Ascending aorta (tissue), 2 donors: ENCODE measurements around the gene GALNT18. TPM values are rescaled to one million over a fixed set of nuclear protein-coding genes. Genes with fewer than 3 reads are reported as not detected.

Experiments used
- DNase-seq, 2 donors: peaks; one replicate each; pipeline ENCODE4 v3.0.0-alpha.2; 2019; ENCODE audit warnings: low spot score in 2 of 2
- H3K27ac ChIP-seq, 2 donors: fragments of 200-600 bp; sonication (generic); one replicate each; pipeline ENCODE4 v1.5.1; 2016 to 2017; ENCODE audit warnings: mild to moderate bottlenecking in 1 of 2
- H3K27me3 ChIP-seq: fragments of 200-600 bp; sonication (generic); one replicate; pipeline ENCODE4 v1.5.1; 2017
- H3K36me3 ChIP-seq, 2 donors: fragments of 200-600 bp; sonication (generic); one replicate each; pipeline ENCODE4 v1.5.1; 2016
- H3K4me1 ChIP-seq, 2 donors: fragments of 200-600 bp; sonication (generic); one replicate each; pipeline ENCODE4 v1.5.1; 2016 to 2017; ENCODE audit warnings: mild to moderate bottlenecking in 1 of 2
- H3K4me3 ChIP-seq, 2 donors: fragments of 200-600 bp; sonication (generic); one replicate each; pipeline ENCODE4 v1.5.1; 2016 to 2017; ENCODE audit warnings: mild to moderate bottlenecking in 1 of 2
- H3K9me3 ChIP-seq, 2 donors: fragments of 200-600 bp; sonication (generic); one replicate each; pipeline ENCODE4 v1.5.1; 2016
- CTCF ChIP-seq, 3 experiments: fragments of 200-600 bp in 2 of 3; fragments of 450-650 bp in 1 of 3; sonication (generic) in 2 of 3; IDR thresholded peaks; one replicate each; pipeline ENCODE4 v1.5.1; 2016 to 2019; ENCODE audit warnings: antibody characterized with exemption in 3 of 3, mild to moderate bottlenecking in 1 of 3, moderate library complexity in 1 of 3
- intact Hi-C: fragments of 100-400 bp; cut with DNase I; formaldehyde crosslinking; loops from one replicate; pipeline ENCODE4 v1.15.1; 2023
- total RNA-seq: library from RNA; depleted of rRNA; stranded (reverse); fragments of >200 nt; gene quantifications from one replicate; pipeline ENCODE4 v1.1.0, GENCODE V29; 2016

The GALNT18 gene
- total RNA-seq, 1 donor from 2014 or later, result 53.5 TPM

- Histone ChIP-seq H3K36me3 (no peaks in the 10 kb centered on the region), H3K27me3 (no peaks in the 10 kb centered on the region), H3K4me1 (no peaks in the 10 kb centered on the region), H3K9me3 (no peaks in the 10 kb centered on the region), H3K27ac (no peak overlapping the region), H3K4me3 (no peak overlapping the region)
- intact Hi-C loops, result no loop called here
- TF ChIP-seq CTCF (IDR thresholded peaks at IDR 0.05), result no peak
- no peak for DNase-seq
These were observed 337.3 kb downstream of the GALNT18 start for GRCh38 chr11:11284481-11284880.

- DNase-seq, result no peak
- TF ChIP-seq CTCF (IDR thresholded peaks at IDR 0.05), result no peak
These were observed 340.2 kb downstream of the GALNT18 start for GRCh38 chr11:11281626-11282025.

GRCh38 chr11:11280826-11281225 lies 341.0 kb downstream of the GALNT18 start:
- no peak overlapping the region for H3K27ac ChIP-seq

More at GRCh38 chr11:11281626-11282025, 340.2 kb downstream of the GALNT18 start:
- H3K27me3 ChIP-seq, result no peaks in the 10 kb centered on the region
- H3K4me1 ChIP-seq, result no peaks in the 10 kb centered on the region
- H3K36me3 ChIP-seq, result peaks cover 0 to 3% of the 10 kb centered on the region in 2 donors
- no peak overlapping the region for H3K4me3 ChIP-seq
- intact Hi-C loops, result no loop called here
- H3K27ac ChIP-seq, result no peak overlapping the region
- no peaks in the 10 kb centered on the region for H3K9me3 ChIP-seq

GRCh38 chr11:11279956-11280689 lies 341.7 kb downstream of the GALNT18 start:
- Histone ChIP-seq H3K9me3 (no peaks in the 10 kb centered on the region), H3K27ac (no peak overlapping the region), H3K36me3 (peaks cover 0 to 3% of the 10 kb centered on the region in 2 donors), H3K27me3 (no peaks in the 10 kb centered on the region), H3K4me3 (no peak overlapping the region), H3K4me1 (no peaks in the 10 kb centered on the region)
- DNase-seq, result no peak
- intact Hi-C loops, result no loop called here
- no peak for TF ChIP-seq CTCF (IDR thresholded peaks at IDR 0.05)

More at GRCh38 chr11:11280826-11281225, 341.0 kb downstream of the GALNT18 start:
- no peak for TF ChIP-seq CTCF (IDR thresholded peaks at IDR 0.05)
- no peaks in the 10 kb centered on the region for H3K4me1 ChIP-seq
- no peaks in the 10 kb centered on the region for H3K9me3 ChIP-seq
- peaks cover 0 to 3% of the 10 kb centered on the region in 2 donors for H3K36me3 ChIP-seq
- no peak overlapping the region for H3K4me3 ChIP-seq
- intact Hi-C loops, result no loop called here
- DNase-seq, result no peak
- no peaks in the 10 kb centered on the region for H3K27me3 ChIP-seq

GRCh38 chr11:11272254-11272653 lies 349.6 kb downstream of the GALNT18 start:
- H3K4me3 ChIP-seq, result no peak overlapping the region
- DNase-seq, result no peak
- H3K9me3 ChIP-seq, result no peaks in the 10 kb centered on the region

More at GRCh38 chr11:11272254-11272653, 349.6 kb downstream of the GALNT18 start:
- intact Hi-C loops, result no loop called here
- no peak overlapping the region for H3K27ac ChIP-seq
- TF ChIP-seq CTCF (IDR thresholded peaks at IDR 0.05), result no peak
- no peaks in the 10 kb centered on the region for H3K27me3 ChIP-seq
- H3K4me1 ChIP-seq, result no peaks in the 10 kb centered on the region
- peaks cover 0 to 4% of the 10 kb centered on the region in 2 donors for H3K36me3 ChIP-seq
